ENCODE results near the gene STAMBP.
"Not testable (repeated sequence)": the region's sequence is repeated elsewhere in the genome, so short reads cannot be mapped to it uniquely, and the experiment has no call there.

The STAMBP gene

GRCh38 chr2:73888388-73888787 lies 59.6 kb downstream of the STAMBP start:
- no peak for DNase-seq

GRCh38 chr2:73889206-73889605 lies 60.4 kb downstream of the STAMBP start:
- no peak for DNase-seq

GRCh38 chr2:73890301-73891092 lies 61.7 kb downstream of the STAMBP start:
- no peak for DNase-seq

- DNase-seq, result no peak
These were observed 62.6 kb downstream of the STAMBP start for GRCh38 chr2:73891276-73891901.

- no peak for DNase-seq
These were observed 64.0 kb downstream of the STAMBP start, which contains the start of gene ACTG2 for GRCh38 chr2:73892631-73893329. Gene ACTG2, plus strand, starts transcription at chr2:73893008. Its CDS starts 8,304 bp downstream, at chr2:73901312.

GRCh38 chr2:73893764-73894474 lies 65.2 kb downstream of the STAMBP start:
- DNase-seq, result no peak

- DNase-seq, result no peak
These were observed 65.7 kb downstream of the STAMBP start for GRCh38 chr2:73894475-73894850.

- DNase-seq, result no peak
These were observed 66.1 kb downstream of the STAMBP start for GRCh38 chr2:73894877-73895276.

GRCh38 chr2:73895473-73895872 lies 66.7 kb downstream of the STAMBP start:
- no peak for DNase-seq

GRCh38 chr2:73896362-73897239 lies 67.8 kb downstream of the STAMBP start:
- no peak for DNase-seq

- no peak for DNase-seq
These were observed 68.5 kb downstream of the STAMBP start for GRCh38 chr2:73897240-73897583.

GRCh38 chr2:73897934-73898333 lies 69.2 kb downstream of the STAMBP start:
- DNase-seq, result no peak

- no peak for DNase-seq
These were observed 71.1 kb downstream of the STAMBP start for GRCh38 chr2:73899801-73900336.

GRCh38 chr2:73901143-73901542 lies 72.4 kb downstream of the STAMBP start:
- DNase-seq, result no peak

- no peak for DNase-seq
These were observed 73.5 kb downstream of the STAMBP start for GRCh38 chr2:73902284-73902683.

GRCh38 chr2:73903313-73903712 lies 74.6 kb downstream of the STAMBP start:
- no peak for DNase-seq

GRCh38 chr2:73903949-73904613 lies 75.3 kb downstream of the STAMBP start:
- DNase-seq, result not testable (repeated sequence)

- DNase-seq, result no peak
These were observed 76.2 kb downstream of the STAMBP start for GRCh38 chr2:73904952-73905351.

GRCh38 chr2:73906847-73907505 lies 78.2 kb downstream of the STAMBP start:
- no peak for DNase-seq

GRCh38 chr2:73907840-73908452 lies 79.2 kb downstream of the STAMBP start:
- peak; percentile 59 for DNase-seq
